Measurements from ENCODE around the gene ANXA10.
A peak's percentile ranks its signal among the peaks of the same experiment; 100 is the strongest.
"Not testable (repeated sequence)": the region's sequence is repeated elsewhere in the genome, so short reads cannot be mapped to it uniquely, and the experiment has no call there.

ANXA10 gene

DNA sequence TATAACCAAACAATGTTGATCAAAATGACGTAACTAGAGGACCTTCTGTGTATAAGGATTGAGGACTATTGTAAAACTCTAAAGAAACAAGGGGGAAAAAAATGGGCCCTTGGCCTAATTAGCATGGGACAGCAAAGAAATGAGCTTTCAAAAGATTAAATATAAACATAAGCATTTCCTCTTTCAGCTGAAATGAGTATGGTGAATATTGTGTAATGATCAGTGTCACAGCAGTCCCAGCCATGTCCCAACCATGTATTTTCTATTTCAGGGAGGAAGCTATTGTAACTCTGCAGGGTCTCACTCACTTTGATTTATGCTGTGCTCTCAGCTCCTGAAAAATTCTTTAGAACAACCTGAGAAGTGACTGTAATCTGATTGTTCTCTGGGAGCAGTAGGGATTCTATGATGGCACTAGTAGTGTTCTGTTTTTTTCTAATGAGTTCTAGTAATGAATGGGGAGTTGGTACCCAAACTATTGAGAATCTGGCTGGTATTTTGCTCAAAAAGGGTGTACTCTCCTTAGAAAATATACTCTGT, 25.8 kb downstream of the ANXA10 start:
- DNase-seq (ENCODE audit: low read depth in 2 of 2), result no peak

DNA sequence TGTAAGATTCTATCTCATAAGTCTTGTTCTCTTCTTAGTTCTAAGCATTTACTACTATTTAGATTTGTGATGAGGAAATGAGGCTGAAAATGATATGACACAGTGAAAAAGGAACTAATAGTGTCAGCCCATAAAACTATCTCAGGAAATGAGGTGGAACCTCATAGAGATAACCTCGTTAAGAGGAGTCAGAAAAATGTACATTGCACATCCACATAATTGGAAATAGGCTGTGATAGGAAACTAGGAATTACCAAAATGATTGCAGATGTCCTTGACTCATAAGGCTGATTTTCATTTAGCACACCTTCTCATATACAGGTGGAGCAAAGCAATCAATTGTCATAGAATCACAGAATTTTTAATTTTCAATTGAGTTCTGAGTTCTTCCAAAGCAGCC, 26.8 kb downstream of the ANXA10 start:
- DNase-seq (ENCODE audit: low read depth in 2 of 2), result no peak

DNA sequence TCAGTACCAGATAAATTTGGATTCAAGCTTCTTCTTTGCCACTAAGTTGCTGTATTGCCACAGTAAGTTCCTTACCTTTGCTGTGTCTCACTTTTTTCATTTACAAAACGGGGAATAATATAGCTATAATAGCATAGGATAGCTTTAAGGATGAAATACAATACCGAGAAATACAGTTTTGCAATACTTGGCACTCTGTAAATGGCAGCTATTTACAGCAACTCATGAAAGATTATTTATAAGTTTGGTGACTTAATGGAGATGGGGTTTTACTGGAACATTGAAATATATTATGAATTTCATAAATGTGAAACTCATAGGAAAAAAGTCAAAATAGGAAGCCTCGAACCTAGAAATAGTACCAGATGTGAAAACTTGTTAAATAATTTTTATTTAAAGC, 27.6 kb downstream of the ANXA10 start:
- no peak for DNase-seq (ENCODE audit: low read depth in 2 of 2)

DNA sequence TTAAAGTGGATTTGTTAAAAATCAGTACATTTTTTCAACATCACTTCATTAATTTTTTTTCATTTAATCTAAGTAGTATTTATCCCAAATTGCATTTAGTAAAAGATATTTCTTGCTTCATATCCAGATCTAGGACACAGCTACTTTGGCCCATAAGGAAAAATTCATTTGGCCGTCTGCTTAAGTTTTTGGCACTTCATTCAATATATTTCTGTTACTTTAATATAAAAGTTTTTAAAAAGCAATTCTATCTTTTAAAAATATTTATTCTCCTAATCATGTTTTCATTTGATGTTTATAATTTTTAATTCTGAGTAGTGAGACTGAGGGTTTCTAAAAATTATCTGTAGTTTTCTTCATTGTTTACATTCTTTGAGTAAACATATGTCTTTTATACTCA, 28.5 kb downstream of the ANXA10 start:
- no peak for DNase-seq (ENCODE audit: low read depth in 2 of 2)

DNA sequence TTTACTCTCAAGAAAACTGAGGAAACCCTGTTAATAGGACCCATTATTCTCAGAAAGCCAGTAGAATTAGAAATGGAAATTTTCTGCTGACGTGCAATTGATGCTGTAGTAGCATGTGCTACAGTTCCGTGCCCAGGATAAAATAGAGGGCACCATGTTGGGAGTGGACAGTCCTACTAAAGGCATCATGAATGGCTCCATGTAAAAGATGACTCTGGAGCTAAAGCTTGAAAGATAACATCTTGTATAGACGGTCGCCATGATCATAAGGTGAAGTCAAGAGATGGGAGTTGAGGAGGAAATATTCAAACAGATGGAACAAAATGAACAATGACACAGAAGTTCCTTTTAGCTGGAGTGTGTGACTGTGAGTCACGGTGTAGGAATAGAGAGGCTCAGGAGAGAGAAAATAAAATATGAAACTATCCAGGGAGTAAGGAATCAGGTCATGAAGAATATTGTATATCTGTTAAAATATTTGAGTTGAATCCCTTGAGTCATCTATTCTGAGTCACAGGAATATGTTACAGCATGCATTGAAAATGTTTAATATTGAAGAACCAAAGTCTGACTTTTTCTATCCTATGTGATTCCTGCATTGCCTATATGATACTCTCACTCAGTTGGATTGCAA, 31.8 kb downstream of the ANXA10 start:
- no peak for DNase-seq (ENCODE audit: low read depth in 2 of 2)

DNA sequence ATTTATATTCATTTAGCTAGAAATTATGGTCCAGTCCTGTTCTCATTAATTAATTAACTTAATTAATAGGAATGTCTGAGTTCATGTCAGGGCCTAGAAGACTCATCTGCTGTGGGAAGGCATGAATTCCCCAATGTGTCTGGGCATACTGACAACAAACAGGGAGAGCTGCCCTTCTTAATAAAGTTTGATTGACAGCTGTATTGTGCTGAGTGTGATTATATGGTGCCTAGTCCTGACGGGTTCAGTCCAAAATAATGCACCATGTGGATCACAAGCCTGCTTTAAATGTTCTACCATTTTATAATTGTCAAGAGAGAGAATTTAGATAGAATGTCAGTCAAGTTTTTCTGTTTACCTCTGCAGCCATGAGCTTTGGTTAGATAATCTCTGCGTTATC, 34.6 kb downstream of the ANXA10 start:
- DNase-seq (ENCODE audit: low read depth in 2 of 2), result no peak

DNA sequence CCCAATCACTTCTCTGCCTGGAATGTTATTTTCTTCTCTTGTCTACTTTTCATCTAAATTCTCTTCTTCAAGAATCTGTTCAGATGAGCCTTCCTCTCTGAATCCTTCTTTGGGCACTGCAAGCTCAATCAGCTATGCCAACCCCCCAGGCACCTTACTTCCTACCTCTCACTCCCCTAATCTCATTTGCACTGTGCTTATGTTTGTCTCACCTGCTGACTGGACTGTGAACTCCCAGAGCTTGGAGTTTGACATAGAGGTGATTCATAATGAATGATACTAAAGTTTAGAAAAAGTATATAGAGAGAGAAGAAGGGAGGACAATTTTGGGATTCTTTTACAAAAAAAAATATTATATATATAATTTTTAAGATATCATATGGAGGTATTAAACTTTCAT, 36.3 kb downstream of the ANXA10 start:
- no peak for DNase-seq (ENCODE audit: low read depth in 2 of 2)

DNA sequence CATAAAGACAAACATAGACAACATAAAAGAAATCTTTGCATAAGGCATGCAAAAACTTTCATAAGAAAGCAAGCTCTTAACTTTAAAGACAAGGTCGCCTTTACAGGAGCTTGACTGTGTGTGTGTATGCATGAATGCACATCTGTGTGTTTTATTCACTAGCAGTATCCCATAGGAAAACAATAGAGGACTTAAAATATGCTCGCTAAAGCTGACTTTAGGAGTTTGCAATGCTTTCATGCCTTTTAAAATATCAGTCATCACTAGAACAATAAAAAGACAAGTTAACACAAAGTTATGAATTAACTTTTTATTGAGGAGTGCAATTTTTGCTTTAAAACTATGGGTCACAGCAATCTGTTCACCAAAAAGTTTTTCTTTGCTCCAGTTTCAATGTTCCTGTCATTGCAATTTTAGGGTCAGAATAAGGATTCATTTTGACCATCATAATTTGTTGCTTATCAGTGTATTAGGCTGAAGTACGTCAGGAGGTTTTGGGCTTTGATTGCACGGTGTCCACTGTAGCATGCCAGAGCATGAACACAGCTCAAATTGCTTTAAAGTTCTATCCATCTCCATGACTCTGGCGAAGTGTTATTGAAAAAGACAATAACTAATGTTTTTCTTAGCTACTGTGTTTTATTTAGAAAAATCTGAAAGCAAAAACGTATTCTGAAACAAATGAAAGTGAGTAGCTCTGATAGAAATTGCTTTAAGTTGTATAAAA, 36.9 kb downstream of the ANXA10 start:
- DNase-seq (ENCODE audit: low read depth in 2 of 2), result no peak

DNA sequence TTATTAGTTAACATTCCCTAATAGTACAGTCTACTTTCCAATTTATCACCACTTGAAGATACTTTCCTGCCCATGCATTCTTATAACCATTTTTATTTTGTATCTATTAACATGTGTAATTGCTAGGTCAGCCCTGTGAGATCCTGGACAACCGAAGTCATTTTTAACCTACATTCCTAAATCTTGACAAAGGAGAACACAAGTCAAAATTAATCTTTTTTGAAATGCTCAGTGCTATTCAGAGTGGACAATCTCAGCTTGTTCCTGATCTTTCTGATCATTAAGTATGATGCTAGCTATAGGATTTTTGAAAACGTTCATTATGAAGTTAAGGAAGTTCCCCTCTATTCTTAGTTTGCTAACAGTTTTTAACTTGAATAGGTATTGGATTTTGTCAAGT, 37.5 kb downstream of the ANXA10 start:
- no peak for DNase-seq (ENCODE audit: low read depth in 2 of 2)

DNA sequence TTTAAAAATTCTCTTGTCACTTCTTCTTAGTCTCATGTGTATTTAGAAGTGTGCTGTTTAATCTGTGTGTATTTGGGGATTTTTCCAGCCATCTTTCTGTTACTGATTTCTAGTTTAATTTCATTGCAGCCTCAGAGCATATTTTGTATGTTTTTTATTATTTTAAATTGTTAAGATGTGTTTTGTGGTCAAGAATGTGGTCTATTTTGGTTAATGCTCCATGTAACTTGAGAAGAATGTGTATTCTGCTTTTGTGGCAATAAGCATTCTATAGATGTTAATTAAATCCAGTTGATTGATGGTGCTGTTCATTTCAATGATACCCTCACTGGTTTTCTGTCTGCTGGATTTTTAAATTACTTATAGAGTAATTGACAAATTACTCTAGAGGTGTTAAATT, 38.9 kb downstream of the ANXA10 start:
- DNase-seq (ENCODE audit: low read depth in 2 of 2), result no peak

DNA sequence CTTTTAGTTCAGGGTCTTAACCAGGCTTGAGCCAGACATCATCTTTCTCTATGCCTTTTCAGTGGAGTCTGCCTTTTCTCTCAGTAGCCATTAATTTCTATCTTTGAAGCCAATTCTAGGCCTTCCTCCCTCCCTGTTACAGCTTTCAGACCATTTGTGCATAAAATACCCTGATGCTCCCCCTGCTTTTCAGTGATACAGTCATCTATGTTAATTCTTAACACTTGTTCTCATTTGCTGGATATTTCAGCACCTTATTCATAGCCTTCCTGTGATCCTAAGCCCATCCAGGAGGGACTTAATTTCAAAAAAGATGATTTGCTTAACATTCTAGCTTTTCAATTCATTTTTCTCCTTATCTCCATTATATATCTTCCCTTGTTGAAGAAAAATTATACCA, 42.3 kb downstream of the ANXA10 start:
- no peak for DNase-seq (ENCODE audit: low read depth in 2 of 2)

DNA sequence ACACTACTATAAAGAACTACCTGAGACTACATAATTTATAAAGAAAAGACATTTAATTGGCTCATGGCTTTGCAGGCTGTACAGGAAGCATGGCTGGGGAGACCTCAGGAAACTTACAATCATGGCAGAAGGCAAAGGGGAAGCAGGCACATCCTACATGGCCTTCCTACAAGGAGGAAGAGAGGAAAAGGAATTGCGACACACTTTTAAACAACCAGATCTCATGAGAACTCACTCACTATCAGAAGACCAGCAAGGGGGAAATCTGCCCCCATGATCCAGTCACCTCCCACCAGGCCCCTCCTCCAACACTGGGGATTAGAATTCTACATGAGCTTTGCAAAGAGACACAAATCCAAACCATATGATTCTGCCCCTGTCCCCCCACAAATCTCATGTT, 43.5 kb downstream of the ANXA10 start:
- not testable (repeated sequence) for DNase-seq (ENCODE audit: low read depth in 2 of 2)

DNA sequence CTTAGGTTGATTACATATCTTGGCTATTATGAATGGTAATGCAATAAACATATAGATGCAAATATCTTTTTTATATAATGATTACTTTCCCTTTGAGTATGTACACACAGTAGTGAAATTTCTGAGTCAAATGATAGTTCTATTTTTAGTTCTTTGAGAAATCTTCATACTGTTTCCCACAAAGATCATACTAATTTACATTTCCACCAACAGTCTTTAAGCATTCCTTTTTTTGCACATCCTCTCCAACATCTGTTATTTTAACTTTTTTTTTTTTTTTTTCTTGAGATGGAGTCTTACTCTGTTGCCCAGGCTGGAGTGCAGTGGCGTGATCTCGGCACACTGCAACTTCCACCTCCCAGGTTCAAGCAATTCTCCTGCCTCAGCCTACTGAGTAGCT, 45.4 kb downstream of the ANXA10 start:
- DNase-seq (ENCODE audit: low read depth in 2 of 2), result not testable (repeated sequence)

DNA sequence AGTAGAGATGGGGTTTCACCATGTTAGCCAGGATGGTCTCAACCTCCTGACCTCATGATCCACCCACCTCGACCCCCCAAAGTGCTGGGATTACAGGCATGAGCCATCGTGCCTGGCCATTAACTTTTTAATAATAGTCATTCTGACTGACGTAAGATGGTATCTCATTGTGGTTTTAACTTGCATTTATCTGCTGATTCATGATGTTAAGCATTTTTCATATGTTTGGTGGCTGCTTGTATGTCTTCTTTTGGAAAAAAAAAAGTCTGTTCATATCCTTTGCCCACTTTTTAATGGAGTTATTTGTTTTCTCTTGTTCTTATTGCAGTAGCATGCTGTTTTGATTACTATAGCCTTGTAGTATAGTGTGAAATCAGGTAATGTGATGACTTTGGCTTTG, 45.8 kb downstream of the ANXA10 start:
- no peak for DNase-seq (ENCODE audit: low read depth in 2 of 2)

DNA sequence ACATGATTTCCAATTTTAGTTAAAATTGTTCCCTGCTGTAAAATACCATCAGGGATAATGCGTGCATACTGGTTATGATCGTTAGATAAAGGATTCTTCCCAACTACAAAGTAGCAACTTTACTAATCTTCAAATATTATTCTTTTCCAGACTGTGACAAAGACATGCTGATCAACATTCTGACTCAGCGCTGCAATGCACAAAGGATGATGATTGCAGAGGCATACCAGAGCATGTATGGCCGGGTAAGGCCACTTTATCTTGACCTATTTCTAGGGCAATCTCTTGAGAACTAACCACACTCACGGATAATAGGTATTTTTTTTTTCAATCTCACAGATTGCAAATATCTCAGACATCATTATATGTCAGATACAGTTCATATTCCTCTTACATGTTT, 47.0 kb downstream of the ANXA10 start:
- no peak for DNase-seq (ENCODE audit: low read depth in 2 of 2)

DNA sequence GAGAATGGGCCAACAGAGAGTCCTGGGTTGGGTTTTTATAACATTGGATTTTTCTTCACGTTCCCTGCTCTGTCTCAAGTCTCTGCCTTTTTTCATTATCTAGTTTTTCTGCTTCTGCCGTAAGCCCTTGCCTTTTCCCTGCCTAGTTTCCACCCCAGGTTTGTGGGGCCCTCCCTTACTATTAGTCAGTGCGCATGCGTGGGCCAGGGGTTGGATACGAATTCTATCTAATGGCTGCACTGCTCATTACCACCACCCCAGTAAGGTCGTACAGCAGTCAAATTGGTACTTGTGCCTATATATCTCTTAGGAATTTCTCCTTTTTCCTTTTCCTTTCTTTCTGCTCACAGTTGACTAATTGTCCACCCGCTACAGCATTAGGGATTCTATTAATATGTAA, 49.4 kb downstream of the ANXA10 start:
- DNase-seq (ENCODE audit: low read depth in 2 of 2), result no peak

DNA sequence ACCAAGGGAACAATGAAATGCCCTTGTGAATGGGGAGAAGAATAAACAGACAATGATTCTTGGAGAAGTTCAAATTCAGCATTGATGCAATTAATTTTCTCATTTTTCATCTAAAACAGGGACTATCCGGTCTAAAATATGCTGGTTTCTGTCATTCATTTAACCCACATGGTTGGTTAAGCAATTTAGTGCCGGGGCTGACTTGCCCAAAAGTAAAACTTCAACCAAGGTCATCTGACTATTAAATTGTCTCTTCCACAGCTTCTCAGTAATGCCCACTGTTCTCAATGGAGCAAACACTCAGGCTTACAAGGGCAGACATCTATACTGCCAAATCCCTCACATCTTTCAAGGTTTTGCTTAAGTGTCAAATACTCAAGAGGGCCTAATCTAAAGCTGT, 51.3 kb downstream of the ANXA10 start:
- DNase-seq (ENCODE audit: low read depth in 2 of 2), result no peak

DNA sequence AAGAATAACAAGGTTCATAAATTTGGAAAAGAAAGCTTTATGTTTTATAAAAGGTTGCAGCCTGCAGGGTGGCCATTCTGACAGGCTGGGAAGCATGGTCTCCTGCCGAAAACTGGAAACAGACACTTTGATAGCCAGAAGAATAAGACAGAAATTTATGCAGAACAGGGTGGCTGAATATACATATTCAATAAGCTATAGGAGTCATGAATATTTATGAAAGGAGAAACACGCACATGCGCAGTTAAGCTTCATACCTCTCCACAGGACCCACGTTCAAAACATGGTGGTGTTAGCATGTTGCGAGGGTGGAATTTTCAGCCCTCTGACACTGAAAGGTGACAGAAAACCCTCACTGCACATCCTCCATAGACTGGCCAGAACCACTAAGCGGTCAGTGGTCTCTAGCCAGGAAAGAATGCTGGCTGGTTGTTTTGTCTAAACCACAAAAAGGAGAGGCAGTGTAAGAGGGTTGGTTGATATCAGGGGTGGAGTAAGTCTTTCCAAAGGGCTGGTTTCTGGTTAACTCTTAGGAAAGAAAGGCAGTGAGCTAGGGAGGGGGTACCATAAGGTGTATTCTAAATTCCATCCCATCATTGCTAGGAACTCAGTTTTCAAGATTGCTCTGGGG, 58.2 kb downstream of the ANXA10 start:
- no peak for DNase-seq (ENCODE audit: low read depth in 2 of 2)

DNA sequence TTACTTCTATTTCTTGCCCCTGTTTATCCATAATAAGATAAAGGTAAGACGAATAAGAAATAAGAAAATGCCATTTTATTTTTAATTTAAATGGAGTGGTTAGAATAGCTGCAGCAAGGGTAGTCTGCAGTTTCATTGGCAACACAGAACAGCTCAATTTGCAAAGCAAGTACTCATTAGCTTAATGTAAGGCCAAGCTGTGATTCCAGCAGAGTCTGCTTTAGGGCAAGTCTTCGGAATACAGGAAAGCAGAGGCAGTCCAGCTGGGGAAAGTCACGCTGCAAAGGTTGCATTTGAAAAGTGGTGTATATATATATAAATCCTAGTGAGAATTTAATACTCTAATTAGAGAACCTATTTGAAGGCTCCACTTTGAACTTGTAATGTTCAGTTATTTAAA, 59.0 kb downstream of the ANXA10 start:
- DNase-seq (ENCODE audit: low read depth in 2 of 2), result no peak

DNA sequence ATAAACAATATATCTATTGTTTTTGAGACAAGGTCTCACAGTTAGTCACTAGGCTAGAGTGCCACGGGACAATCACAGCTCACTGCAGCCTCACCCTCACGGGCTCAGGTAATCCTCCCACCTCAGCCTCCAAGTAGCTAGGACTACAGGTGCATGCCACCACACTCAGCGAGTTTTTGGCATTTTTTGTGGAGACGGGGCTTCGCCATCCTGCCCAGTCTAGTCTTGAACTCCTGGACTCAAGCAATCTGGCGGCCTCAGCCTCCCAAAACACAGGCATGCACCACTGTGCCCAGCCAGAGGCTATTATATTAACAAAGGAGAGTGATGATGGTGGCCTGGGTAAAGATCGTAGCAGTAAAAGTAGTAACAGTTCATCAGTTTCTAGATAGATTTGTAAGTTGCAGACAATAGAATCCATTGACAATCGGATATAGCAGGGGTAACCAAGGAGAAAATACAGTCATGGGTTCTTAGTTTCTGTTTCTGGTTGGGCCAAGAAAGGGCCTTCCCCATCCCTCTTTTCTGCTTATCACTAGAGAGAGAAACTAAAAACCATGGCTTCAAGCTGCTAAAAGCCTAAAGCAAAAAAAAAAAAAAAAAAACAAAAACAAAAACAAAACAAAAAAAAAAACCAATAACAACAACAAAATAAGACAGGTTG, 60.6 kb downstream of the ANXA10 start:
- DNase-seq (ENCODE audit: low read depth in 2 of 2), result no peak

DNA sequence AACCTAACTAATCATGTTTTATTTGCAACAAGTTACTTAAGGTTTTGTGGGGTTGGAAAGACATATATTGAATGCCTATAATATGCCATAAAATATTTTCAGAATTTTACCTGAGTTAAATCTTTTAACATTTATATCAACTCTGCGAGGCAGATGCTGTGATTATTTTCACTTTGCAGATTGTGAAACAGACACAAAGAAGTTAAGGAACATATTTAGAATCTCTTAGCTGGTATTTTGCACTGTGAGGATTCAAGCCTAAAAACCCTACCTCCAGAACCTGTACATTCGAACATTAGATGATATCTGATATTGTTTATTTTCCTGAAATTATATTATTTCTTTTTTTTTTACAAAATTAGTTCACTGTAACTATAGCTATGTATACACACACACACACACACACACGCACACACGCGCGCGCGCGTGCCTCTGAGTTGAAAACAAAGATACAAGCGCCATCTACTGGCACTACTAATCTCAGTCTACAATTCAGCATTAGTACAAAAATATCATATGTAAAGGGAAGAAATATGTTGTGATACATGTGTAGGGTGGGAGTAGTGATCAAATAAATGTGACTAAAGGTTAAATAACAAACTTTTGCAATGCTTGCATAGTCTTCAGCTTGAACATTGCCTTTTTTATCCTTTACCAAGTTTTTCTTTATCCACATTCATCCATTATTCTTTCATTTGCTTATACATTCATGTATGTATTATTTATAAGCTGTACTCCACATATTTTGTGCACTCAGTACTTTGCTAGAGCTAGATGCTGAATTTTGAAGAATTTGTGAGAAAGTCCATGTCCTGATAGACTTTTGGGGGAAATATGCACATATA, 61.5 kb downstream of the ANXA10 start:
- DNase-seq (ENCODE audit: low read depth in 2 of 2), result peak; percentile 20 to 30

Measured in stimulated activated CD4-positive, alpha-beta T cell treated with anti-CD3 and anti-CD28 coated beads, Interleukin-15, amount 100 ng/mL, for 48 hours (primary cell).